AG10803 (cell line): ENCODE measurements around the gene OSTN.

ENCODE experiments used
- DNase-seq: peaks from one replicate; pipeline ENCODE4 v3.0.0; 2010; ENCODE audit warnings: low read depth
- H3K4me3 ChIP-seq: 2 replicates; pipeline ENCODE4 v1.5.1; 2011; ENCODE audit warnings: mild to moderate bottlenecking, low read length, control low read depth
- CTCF ChIP-seq: conservative IDR thresholded peaks from 2 replicates; pipeline ENCODE4 v1.5.1; 2011; ENCODE audit warnings: mild to moderate bottlenecking, low read length, control low read depth, inconsistent platforms

OSTN gene

GRCh38 chr3:191307341-191307740 lies 108.3 kb downstream of the OSTN start:
- no peak overlapping the region for H3K4me3 ChIP-seq
- DNase-seq, result no peak
- no peak for TF ChIP-seq CTCF

- no peak overlapping the region for H3K4me3 ChIP-seq
- no peak for DNase-seq
- no peak for TF ChIP-seq CTCF
Observed at GRCh38 chr3:191313296-191313695, 114.3 kb downstream of the OSTN start.

GRCh38 chr3:191314109-191314728 lies 115.2 kb downstream of the OSTN start:
- H3K4me3 ChIP-seq, result no peak overlapping the region
- no peak for TF ChIP-seq CTCF
- DNase-seq, result no peak
